Measurements from ENCODE around the gene DLL4. TPM values are rescaled to one million over a fixed set of nuclear protein-coding genes. Genes with fewer than 3 reads are reported as not detected.

DLL4 gene
- total and polyA plus RNA-seq, 10 donors: 1.2 to 26.3 (median 10.2) TPM

DNA sequence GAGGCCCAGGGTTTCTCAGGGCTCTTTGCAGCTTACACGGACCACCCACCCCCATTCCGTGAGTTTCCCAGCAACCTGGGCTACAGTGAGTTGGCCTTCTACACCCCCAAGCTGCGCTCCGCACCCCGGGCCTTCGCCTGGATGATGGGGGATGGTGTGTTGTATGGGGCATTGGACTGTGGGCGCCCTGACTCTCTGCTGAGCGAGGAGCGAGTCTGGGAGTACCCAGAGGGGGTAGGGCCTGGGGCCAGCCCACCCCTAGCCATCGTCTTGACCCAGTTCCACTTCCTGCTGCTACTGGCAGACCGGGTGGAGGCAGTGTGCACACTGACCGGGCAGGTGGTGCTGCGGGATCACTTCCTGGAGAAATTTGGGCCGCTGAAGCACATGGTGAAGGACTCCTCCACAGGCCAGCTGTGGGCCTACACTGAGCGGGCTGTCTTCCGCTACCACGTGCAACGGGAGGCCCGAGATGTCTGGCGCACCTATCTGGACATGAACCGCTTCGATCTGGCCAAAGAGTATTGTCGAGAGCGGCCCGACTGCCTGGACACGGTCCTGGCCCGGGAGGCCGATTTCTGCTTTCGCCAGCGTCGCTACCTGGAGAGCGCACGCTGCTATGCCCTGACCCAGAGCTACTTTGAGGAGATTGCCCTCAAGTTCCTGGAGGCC is 29.5 kb upstream of the DLL4 start:
- intact Hi-C loops (cut with DNase I; ENCODE audit: low total_unique reads): loop anchor here (5.0 to 10.0 kb wide), 4 partner anchors 123 to 283 kb away; partner anchors contain the start of genes INO80 and RAD51
- DNase-seq: peak; percentile 74
- peaks cover 0 to 87% (median 57%) of the 10 kb centered on the region in 6 donors for H3K36me3 ChIP-seq
- TF ChIP-seq, protein P1, sequence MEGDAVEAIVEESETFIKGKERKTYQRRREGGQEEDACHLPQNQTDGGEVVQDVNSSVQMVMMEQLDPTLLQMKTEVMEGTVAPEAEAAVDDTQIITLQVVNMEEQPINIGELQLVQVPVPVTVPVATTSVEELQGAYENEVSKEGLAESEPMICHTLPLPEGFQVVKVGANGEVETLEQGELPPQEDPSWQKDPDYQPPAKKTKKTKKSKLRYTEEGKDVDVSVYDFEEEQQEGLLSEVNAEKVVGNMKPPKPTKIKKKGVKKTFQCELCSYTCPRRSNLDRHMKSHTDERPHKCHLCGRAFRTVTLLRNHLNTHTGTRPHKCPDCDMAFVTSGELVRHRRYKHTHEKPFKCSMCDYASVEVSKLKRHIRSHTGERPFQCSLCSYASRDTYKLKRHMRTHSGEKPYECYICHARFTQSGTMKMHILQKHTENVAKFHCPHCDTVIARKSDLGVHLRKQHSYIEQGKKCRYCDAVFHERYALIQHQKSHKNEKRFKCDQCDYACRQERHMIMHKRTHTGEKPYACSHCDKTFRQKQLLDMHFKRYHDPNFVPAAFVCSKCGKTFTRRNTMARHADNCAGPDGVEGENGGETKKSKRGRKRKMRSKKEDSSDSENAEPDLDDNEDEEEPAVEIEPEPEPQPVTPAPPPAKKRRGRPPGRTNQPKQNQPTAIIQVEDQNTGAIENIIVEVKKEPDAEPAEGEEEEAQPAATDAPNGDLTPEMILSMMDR (IDR thresholded peaks at IDR 0.05 in 8 of 11, conservative IDR thresholded peaks at IDR 0.05 in 3 of 11): no peak
- TF ChIP-seq POLR2AphosphoS5 (IDR thresholded peaks at IDR 0.05) (no peak), POLR2A (IDR thresholded peaks at IDR 0.05) (no peak)
- H3K4me1 ChIP-seq: peaks cover 31 to 88% (median 65%) of the 10 kb centered on the region in 6 donors
- H3K9me3 ChIP-seq: no peaks in the 10 kb centered on the region
- WGBS, 5 donors: 88 to 93% (median 89%) methylated on average over 11 to 33 of the region's 33 CpGs
- H3K27me3 ChIP-seq (replicated peaks in 1 of 7): no peaks in the 10 kb centered on the region
- no peak overlapping the region for H3K4me3 ChIP-seq
- H3K27ac ChIP-seq: no peak overlapping the region

DNA sequence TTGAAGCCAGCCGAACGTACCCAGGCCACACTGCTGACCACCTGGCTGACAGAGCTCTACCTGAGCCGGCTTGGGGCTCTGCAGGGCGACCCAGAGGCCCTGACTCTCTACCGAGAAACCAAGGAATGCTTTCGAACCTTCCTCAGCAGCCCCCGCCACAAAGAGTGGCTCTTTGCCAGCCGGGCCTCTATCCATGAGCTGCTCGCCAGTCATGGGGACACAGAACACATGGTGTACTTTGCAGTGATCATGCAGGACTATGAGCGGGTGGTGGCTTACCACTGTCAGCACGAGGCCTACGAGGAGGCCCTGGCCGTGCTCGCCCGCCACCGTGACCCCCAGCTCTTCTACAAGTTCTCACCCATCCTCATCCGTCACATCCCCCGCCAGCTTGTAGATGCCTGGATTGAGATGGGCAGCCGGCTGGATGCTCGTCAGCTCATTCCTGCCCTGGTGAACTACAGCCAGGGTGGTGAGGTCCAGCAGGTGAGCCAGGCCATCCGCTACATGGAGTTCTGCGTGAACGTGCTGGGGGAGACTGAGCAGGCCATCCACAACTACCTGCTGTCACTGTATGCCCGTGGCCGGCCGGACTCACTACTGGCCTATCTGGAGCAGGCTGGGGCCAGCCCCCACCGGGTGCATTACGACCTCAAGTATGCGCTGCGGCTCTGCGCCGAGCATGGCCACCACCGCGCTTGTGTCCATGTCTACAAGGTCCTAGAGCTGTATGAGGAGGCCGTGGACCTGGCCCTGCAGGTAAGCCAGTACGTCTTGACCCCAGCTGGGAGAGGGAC is 28.7 kb upstream of the DLL4 start:
- no peak overlapping the region for H3K4me3 ChIP-seq
- peaks cover 27 to 88% (median 65%) of the 10 kb centered on the region in 6 donors for H3K4me1 ChIP-seq
- no peaks in the 10 kb centered on the region for H3K27me3 ChIP-seq (replicated peaks in 1 of 7)
- TF ChIP-seq POLR2A (IDR thresholded peaks at IDR 0.05): no peak
- TF ChIP-seq POLR2AphosphoS5 (IDR thresholded peaks at IDR 0.05): peak in 1 of 3 donors; percentile 45
- DNase-seq: peak; percentile 76
- H3K27ac ChIP-seq: peak overlapping the region in 1 of 8 donors; percentile 11
- intact Hi-C loops (cut with DNase I; ENCODE audit: low total_unique reads): loop anchor here (5.0 to 10.0 kb wide), 2 partner anchors 122 to 214 kb away; partner anchors contain the start of gene INO80
- WGBS, 5 donors: 91 to 95% (median 92%) methylated on average over 22 to 36 of the region's 36 CpGs
- no peaks in the 10 kb centered on the region for H3K9me3 ChIP-seq
- peaks cover 0 to 92% (median 57%) of the 10 kb centered on the region in 6 donors for H3K36me3 ChIP-seq

DNA sequence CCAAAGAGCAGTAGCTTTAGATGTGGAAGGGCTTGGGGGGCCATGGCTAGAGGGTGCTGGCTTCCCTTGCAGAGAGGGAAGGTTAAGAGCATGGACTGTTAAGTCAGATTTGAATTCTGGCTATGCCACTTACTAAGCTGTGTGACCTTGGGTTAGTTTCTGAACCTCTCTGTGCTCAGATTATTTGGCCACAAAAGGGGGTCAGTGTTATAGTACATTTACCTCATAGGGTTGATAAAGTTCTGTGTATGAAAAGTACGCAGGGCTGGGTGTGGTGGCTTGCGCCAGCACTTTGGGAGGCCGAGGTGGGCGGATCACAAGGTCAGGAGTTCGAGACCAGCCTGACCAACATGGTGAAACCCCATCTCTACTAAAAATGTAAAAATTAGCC is 28.1 kb upstream of the DLL4 start:
- peaks cover 29 to 88% (median 65%) of the 10 kb centered on the region in 6 donors for H3K4me1 ChIP-seq
- H3K27me3 ChIP-seq (replicated peaks in 1 of 7): no peaks in the 10 kb centered on the region
- H3K9me3 ChIP-seq: no peaks in the 10 kb centered on the region
- H3K36me3 ChIP-seq: peaks cover 0 to 87% (median 56%) of the 10 kb centered on the region in 6 donors
- 60 to 78% (median 74%) methylated on average over 5 of the region's 5 CpGs for WGBS, 5 donors
- H3K27ac ChIP-seq: peak overlapping the region in 1 of 8 donors; percentile 92
- TF ChIP-seq, protein P1 (IDR thresholded peaks at IDR 0.05 in 8 of 11, conservative IDR thresholded peaks at IDR 0.05 in 3 of 11): no peak
- TF ChIP-seq POLR2AphosphoS5 (IDR thresholded peaks at IDR 0.05) (no peak), POLR2A (IDR thresholded peaks at IDR 0.05) (no peak)
- DNase-seq: no peak
- intact Hi-C loops (cut with DNase I; ENCODE audit: low total_unique reads): loop anchor here (5.0 to 10.0 kb wide), 2 partner anchors 121 to 214 kb away; partner anchors contain the start of gene INO80
- H3K4me3 ChIP-seq: no peak overlapping the region

DNA sequence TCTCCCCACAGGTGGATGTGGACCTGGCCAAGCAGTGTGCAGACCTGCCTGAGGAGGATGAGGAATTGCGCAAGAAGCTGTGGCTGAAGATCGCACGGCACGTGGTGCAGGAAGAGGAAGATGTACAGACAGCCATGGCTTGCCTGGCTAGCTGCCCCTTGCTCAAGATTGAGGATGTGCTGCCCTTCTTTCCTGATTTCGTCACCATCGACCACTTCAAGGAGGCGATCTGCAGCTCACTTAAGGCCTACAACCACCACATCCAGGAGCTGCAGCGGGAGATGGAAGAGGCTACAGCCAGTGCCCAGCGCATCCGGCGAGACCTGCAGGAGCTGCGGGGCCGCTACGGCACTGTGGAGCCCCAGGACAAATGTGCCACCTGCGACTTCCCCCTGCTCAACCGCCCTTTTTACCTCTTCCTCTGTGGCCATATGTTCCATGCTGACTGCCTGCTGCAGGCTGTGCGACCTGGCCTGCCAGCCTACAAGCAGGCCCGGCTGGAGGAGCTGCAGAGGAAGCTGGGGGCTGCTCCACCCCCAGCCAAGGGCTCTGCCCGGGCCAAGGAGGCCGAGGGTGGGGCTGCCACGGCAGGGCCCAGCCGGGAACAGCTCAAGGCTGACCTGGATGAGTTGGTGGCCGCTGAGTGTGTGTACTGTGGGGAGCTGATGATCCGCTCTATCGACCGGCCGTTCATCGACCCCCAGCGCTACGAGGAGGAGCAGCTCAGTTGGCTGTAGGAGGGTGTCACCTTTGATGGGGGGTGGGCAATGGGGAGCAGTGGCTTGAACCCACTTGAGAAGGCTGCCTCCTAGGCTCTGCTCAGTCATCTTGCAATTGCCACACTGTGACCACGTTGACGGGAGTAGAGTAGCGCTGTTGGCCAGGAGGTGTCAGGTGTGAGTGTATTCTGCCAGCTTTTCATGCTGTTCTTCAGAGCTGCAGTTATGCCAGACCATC is 26.3 kb upstream of the DLL4 start:
- peaks cover 38 to 89% (median 75%) of the 10 kb centered on the region in 6 donors for H3K4me1 ChIP-seq
- no peaks in the 10 kb centered on the region for H3K9me3 ChIP-seq
- TF ChIP-seq POLR2A (IDR thresholded peaks at IDR 0.05) (no peak), POLR2AphosphoS5 (IDR thresholded peaks at IDR 0.05) (peak; percentile 59 to 75 (median 74))
- TF ChIP-seq, protein P1 (IDR thresholded peaks at IDR 0.05 in 8 of 11, conservative IDR thresholded peaks at IDR 0.05 in 3 of 11): peak in 1 of 11 experiments; percentile 5
- peaks cover 0 to 69% (median 46%) of the 10 kb centered on the region in 6 donors for H3K36me3 ChIP-seq
- no peaks in the 10 kb centered on the region for H3K27me3 ChIP-seq (replicated peaks in 1 of 7)
- 33 to 65% (median 40%) methylated on average over 30 to 33 of the region's 33 CpGs for WGBS, 5 donors
- H3K4me3 ChIP-seq: peak overlapping the region in 3 of 8 donors; percentile 8 to 52 (median 21)
- peak overlapping the region; percentile 35 to 95 (median 88) for H3K27ac ChIP-seq
- intact Hi-C loops (cut with DNase I; ENCODE audit: low total_unique reads): loop anchor here (5.0 to 10.0 kb wide), 2 partner anchors 119 to 212 kb away; partner anchors contain the start of gene INO80
- DNase-seq: peak; percentile 90

All from spleen (tissue), 11 donors.